Hindlimb muscle (tissue), 1 donor: ENCODE data around the gene TRMT1. TPM values are rescaled to one million over a fixed set of nuclear protein-coding genes. Genes with fewer than 3 reads are reported as not detected.

ENCODE experiments used
- polyA plus RNA-seq: library from polyadenylated mRNA; unstranded; fragments of 120-200 nt; gene quantifications from one replicate; pipeline ENCODE4 v1.2.1, GENCODE V29; 2013; ENCODE audit not compliant: insufficient read length

TRMT1 gene
- polyA plus RNA-seq, 1 donor, result 25.6 TPM

Other genes starting within 250 kb of the TRMT1 start
- gene DNASE2, start 235.3 kb downstream of the TRMT1 start, polyA plus RNA-seq, result 10.9 TPM
- gene KLF1, start 229.5 kb downstream of the TRMT1 start, polyA plus RNA-seq, result 0.88 TPM
- 30.4 TPM for gene GCDH, start 225.6 kb downstream of the TRMT1 start, polyA plus RNA-seq
- gene SYCE2, start 197.4 kb downstream of the TRMT1 start, polyA plus RNA-seq, result 3.3 TPM
- gene FARSA, start 183.0 kb downstream of the TRMT1 start, polyA plus RNA-seq, result 43.3 TPM
- gene CALR, start 178.1 kb downstream of the TRMT1 start, polyA plus RNA-seq, result 361 TPM
- 156 TPM for gene RAD23A, start 170.9 kb downstream of the TRMT1 start, polyA plus RNA-seq
- gene GADD45GIP1, start 159.5 kb downstream of the TRMT1 start, polyA plus RNA-seq, result 48.4 TPM
- 0.18 TPM for gene DAND5, start 147.2 kb downstream of the TRMT1 start, polyA plus RNA-seq
- 112 TPM for gene NFIX, start 121.3 kb downstream of the TRMT1 start, polyA plus RNA-seq
- 6.3 TPM for gene LYL1, start 13.9 kb downstream of the TRMT1 start, polyA plus RNA-seq
- 23.4 TPM for gene NACC1, start 1.5 kb upstream of the TRMT1 start, polyA plus RNA-seq
- gene STX10, start 33.6 kb upstream of the TRMT1 start, polyA plus RNA-seq, result 33.8 TPM
- 58.5 TPM for gene IER2, start 33.7 kb upstream of the TRMT1 start, polyA plus RNA-seq